NB4 (cell line): ENCODE data around the gene B4GALT1.

Experiments
- CTCF ChIP-seq: IDR thresholded peaks from one replicate; pipeline ENCODE4 v1.5.1; 2012; ENCODE audit warnings: low read depth, low read length
- MAX ChIP-seq: IDR thresholded peaks from 2 replicates; pipeline ENCODE4 v1.6.1; 2011; ENCODE audit warnings: low read depth, low read length
- MYC ChIP-seq: IDR thresholded peaks from 2 replicates; pipeline ENCODE4 v1.6.1; 2011; ENCODE audit warnings: low read depth, low read length
- POLR2A ChIP-seq: IDR thresholded peaks from 2 replicates; pipeline ENCODE4 v1.6.1; 2011; ENCODE audit warnings: mild to moderate bottlenecking; ENCODE audit not compliant: insufficient read length; ENCODE audit errors: extremely low read depth

GRCh38 chr9:33092634-33093033 is 74.5 kb downstream of the B4GALT1 start:
- TF ChIP-seq CTCF (no peak), POLR2A (no peak), MYC (no peak), MAX (no peak)
